GM12874 (cell line): Measurements from ENCODE around the gene ABCG8.

Source experiments
- CTCF ChIP-seq: IDR thresholded peaks from 2 replicates; pipeline ENCODE4 v1.5.1; 2011; ENCODE audit warnings: low read depth, mild to moderate bottlenecking, control low read depth, low read length, moderate library complexity; ENCODE audit not compliant: insufficient read depth

Gene ABCG8

GRCh38 chr2:43839776-43840564, 1.2 kb downstream of the ABCG8 start:
- TF ChIP-seq CTCF = no peak

- no peak for TF ChIP-seq CTCF
These were observed 2.2 kb downstream of the ABCG8 start for GRCh38 chr2:43840965-43841364.

GRCh38 chr2:43841949-43842865, 3.4 kb downstream of the ABCG8 start:
- no peak for TF ChIP-seq CTCF

GRCh38 chr2:43842866-43843226, 4.1 kb downstream of the ABCG8 start:
- no peak for TF ChIP-seq CTCF

GRCh38 chr2:43845181-43845580, 6.4 kb downstream of the ABCG8 start:
- no peak for TF ChIP-seq CTCF

GRCh38 chr2:43846140-43846793, 7.5 kb downstream of the ABCG8 start:
- no peak for TF ChIP-seq CTCF

- TF ChIP-seq CTCF = no peak
These were observed 9.4 kb downstream of the ABCG8 start for GRCh38 chr2:43848214-43848613.
